CD4-positive, alpha-beta T cell treated with Interleukin-15 for 4 hours (primary cell): ENCODE results near the gene RBFOX1.
"Not testable (repeated sequence)": the region's sequence is repeated elsewhere in the genome, so short reads cannot be mapped to it uniquely, and the experiment has no call there.

Experiments used
- DNase-seq: peaks from one replicate; pipeline ENCODE4 v3.0.0-alpha.2; 2020; ENCODE audit warnings: low spot score

RBFOX1 gene

DNA sequence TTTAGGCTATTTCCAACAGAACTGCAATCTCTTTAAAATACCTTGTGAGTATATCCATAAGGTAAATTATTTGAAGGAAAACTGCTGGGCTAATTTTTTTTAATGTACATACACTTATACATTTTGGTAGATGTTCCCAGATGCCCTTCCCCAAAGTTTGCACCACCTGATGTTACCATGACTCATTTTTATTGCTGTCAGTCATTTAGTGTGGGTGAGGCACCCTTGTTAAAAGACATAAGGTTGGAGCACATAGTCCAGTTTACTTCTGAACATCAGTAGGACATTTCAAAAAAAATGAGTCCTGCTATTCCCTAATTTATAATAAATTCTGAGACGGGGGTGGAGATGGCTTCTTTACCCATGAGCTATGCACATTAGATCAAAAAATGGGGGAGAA lies 138.6 kb downstream of the RBFOX1 start:
- no peak for DNase-seq

DNA sequence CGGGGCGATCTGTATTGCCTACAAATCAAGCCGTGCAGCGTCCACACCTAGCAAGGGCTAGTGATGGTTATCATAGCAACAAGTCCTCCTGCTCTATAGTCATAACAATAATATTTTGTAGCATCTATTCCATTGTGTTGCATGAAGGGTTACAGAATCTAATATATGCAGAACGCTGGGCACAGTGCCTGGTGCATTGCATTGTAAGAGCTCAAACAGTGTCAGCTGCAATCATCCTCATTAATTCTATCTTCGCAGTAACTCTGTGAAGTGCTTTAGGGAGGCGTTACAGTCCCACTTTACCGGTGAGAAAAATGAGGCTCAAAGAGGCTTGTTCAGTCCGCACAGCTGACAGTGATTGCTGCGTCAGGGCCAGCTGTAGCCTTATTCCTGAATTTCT lies 149.4 kb downstream of the RBFOX1 start:
- no peak for DNase-seq

DNA sequence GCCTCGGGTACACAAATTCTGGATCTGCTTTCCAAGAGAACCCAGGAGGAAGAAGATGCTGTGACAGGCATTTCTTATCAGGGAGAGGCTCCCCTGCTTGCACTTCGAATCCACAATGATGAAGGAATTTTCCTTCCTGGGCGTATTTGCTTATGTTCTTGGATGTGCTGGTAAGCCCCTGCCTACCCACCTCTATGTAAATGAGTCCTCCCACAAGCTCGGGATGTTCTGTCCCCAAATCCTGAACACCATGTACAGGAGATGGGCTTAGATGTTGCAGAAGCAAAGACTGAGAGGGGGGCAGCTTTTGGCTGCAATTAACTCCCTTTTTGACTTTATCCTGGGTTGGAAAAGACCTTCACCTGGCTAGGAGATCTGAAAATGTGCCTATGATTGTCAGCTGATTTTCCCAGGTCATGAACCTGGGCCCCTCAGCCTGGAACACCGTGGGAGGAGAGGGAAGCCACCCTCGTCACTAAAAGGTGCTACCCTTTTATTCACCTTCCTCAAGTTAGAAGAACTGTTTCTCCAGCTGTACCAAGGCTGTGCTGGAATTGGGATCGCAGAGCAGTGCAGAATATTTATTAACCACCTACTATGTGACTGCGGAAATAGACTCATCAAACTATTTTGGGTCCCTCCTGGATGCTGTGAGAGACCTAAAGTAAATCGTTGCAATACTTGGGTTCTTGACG lies 150.1 kb downstream of the RBFOX1 start:
- DNase-seq: no peak

DNA sequence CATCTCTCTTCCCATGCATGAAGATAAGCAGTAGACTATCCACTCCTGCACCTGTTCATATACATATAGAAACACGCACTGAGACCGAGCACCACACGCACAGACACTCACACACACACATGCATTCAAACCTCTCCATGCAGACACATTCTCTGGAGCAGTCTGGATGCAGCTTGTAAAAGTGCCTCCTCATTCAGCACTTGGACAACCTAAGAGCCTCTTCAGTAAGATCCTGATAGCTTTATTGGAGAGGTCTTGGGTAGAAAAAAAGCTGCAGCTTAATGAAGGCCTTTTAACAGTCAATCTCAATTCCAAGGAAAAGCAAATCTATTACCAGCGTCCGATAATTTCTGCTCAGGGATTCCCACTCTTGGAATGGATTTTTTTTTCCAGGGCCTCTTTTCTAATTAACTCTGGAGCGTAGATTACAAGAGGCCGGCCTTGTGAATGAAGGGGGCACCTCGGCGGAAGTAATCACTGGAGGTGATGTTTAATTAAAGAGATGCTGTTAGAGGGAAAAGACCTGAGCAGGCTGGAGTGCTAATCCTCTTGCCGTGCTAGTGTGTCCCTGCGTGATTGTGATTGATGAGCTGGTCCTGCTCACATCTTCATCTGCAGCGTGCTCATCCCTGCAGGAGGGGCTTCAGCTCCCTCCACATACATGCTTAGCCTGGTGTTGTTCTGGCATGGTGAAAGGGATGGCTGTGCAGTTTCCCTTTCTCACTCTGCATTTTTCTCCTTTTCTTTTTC lies 155.1 kb downstream of the RBFOX1 start:
- no peak for DNase-seq

DNA sequence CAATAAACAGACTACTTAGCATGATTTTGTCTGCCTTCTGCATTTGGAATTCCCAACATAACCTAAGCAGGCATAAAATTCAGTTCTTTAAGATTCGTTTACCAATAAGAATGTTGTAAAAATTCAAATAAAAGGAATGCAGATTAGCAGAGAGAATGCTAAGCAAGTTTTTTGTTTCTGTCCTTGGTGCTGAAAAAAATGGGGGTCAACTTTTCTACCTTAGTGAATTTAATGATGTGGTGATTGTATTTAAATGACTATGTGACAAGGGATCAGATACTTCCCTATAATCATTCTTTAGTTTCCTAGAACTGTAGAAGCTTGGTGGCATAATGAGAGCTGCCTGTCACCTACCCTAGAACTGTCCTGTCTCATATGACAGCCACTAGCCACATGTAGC lies 159.5 kb downstream of the RBFOX1 start:
- DNase-seq: no peak

DNA sequence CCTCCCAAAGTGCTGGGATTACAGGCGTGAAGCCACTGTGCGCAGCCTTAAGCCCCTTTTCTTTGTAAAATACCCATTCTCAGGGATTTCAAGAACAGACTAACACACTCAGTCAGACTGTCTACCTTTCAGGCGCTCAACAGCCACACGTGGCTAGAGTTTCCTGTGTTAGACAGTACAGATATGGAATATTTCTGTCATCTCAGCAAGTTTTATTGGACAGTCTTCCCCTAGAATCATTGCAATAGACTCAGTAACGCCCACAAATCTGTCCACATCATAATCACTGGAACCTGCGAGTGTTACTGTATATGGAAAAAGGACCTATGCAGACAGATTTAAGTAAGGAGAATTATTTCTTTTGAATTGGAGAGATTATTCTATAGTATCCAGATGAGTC lies 160.5 kb downstream of the RBFOX1 start:
- DNase-seq: no peak

DNA sequence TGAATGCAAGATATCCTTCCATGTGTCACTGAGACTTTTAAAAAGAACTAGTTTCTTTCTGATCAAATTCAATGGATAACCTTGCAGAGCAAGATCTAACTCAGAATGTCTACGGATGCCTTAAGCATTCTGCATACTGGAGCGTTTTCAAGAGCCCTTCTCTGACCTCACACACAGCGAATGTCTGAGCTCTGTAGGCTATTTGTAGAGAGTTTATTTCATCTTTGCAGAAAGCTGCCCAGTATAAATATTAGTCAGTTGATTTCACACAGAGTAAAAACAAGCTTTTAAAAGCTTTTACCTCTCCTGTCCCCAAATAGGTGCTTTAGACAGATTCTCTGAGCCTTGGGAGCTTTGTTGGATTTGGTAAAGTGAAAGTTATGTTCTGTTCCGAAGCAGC lies 165.0 kb downstream of the RBFOX1 start:
- no peak for DNase-seq

DNA sequence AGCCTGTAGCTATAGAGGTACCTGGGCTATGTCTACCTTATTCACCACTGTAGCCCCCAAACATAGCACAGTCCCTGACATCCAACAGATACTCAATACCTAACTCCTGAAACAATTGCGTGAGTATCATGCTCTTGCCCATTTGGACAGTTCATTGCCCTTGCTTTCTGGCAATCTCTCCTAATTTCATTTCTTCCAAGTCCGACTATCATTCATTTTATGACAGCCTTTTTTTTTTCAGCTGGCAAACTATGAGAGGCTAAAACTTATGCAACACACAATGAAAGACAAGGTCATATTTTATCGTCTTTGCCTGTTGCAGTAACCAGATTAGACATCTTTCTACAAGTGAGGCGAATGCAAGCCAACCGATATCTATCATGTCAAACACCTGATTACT lies 169.2 kb downstream of the RBFOX1 start:
- DNase-seq: no peak

DNA sequence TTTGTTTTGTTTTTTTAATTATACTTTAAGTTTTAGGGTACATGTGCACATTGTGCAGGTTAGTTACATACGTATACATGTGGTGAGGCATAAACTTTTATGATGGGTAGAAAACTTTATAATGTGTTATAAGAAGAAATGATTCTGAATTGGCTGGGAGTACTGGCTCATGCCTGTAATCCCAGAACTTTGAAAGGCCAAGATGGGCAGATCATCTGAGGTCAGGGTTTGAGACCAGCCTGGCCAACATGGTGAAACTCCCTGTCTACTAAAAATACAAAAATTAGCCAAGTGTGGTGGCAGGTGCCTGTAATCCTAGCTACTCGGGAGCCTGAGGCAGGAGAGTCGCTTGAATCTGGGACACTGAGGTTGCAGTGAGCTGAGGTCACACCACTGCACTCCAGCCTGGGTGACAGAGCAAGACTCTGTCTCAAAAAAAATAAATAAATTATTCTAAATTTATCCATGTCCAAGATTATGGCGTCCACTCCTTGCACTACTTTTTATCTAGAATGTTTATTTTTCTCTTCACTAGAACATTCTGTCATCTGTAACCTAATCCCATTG lies 170.0 kb downstream of the RBFOX1 start:
- not testable (repeated sequence) for DNase-seq

DNA sequence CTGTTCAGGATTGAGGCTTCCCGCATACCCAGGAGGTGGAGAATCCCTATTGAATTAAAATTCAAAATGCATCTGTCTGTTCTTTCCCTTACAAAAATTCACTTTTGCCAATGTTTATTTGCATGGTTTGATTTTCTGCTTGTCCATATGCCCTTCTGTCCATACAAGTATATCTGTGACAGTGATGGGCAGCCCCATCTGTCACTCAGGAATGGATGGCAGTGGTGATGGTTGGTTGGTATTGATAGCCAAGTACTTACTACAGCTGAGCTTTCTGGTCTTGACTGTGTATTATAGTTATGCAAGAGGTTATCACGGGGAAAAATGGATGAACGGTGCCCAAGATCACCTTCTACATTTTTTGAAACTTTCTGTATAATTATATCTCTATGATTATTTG lies 171.0 kb downstream of the RBFOX1 start:
- DNase-seq: no peak

DNA sequence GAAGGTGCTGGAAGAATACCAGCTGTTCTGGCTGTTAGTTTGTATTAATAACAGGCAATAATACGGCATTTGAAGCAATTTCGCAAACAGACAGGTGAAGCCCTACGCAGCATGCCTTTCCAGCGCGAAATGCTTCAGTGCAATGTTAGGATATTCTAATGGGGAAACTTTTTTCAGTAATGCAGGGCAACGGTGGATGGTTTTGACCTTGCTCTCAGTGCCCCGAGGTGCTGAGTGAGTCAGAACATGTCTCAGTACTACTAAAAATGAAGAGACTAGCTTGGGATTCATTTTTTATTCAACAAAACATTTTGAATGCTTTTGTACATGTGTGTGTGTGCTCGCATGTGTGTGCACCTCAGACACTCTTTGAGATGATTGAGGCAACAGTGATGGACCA lies 172.2 kb downstream of the RBFOX1 start:
- no peak for DNase-seq

DNA sequence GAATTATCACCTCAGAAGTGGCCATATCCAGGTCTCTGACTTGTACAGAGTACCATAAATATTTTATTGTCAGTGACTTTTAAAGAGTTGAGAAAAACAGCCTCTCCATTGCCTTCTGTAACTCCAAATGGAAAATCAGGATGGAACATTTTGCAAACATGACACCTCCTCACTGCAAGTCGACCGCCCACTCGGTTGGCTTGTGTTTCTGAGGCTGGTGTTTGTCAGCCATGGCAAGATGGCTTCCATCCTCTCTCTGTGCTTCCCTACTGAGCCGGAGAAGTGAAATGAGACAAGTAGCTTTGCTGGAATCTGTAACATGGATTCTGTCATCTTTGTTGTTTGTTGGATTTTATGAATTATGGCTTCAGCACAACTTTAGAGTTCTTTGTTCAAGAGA lies 172.8 kb downstream of the RBFOX1 start:
- DNase-seq: no peak

DNA sequence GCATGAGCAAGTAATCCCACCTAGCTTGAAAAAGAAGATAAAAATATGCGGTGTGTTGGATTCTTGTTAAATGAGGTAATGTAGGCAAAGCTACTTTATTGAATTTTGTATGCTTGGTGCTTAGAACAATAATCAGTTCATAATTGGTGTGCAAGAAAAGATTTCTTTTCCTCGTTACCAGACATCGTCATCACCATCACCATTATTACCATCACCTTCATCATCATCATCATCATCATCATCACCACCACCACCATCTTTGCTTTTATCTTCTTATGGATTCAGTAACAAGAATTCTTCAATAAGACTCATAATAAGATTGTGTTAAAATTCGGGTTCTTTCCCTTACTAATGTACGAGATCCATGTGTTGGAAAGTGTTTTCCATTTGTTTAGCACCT lies 173.7 kb downstream of the RBFOX1 start:
- no peak for DNase-seq

DNA sequence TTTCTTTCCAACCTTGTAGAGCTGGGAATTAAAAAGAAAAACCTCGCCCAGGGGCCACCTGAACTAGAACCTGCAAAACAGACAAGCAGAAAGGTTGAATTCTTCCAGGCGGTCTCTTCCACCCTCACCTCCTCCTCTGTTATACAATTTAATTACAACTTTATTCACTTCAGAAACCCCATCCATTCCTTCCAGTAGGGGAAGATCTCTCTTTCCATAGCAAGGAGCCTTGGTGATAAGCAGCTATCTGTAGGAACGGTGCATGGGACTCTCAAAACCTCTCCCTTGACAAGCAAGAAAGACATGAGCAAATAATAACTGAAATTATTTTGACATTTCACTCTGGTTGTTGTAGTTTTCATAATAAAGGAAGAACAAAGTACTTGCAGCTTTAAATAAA lies 176.0 kb downstream of the RBFOX1 start:
- no peak for DNase-seq

DNA sequence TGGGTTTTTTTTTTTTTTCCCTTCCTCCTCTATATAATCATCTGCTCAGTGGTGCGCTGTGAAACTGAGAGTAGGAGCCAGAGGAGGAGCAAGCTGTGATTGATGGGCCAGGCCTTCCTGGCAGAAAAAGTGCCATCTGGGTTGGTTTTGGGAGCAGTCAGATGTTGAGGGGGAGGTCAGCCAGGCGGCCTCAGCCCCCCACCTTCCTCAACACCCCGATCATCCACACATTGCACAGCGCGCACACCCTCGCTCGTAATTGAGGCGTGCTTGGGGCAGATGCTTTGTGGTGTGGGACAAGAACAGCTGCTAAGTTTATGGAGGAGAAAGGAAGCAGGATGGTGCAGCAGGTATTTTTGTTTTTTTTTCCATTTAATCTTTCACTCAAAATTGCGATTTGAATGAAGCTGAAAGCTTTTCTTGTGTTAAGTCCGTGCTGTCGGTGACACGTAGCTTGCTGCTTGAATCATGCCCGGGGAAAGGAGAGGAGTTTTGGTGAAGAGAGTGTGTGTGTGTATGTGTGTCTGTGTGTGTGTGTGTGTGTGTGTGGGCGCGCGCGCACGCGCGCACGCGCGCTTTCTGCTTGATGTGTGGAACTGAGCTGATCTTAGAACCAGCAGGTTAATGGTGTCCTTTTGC lies 177.4 kb downstream of the RBFOX1 start:
- DNase-seq: no peak

DNA sequence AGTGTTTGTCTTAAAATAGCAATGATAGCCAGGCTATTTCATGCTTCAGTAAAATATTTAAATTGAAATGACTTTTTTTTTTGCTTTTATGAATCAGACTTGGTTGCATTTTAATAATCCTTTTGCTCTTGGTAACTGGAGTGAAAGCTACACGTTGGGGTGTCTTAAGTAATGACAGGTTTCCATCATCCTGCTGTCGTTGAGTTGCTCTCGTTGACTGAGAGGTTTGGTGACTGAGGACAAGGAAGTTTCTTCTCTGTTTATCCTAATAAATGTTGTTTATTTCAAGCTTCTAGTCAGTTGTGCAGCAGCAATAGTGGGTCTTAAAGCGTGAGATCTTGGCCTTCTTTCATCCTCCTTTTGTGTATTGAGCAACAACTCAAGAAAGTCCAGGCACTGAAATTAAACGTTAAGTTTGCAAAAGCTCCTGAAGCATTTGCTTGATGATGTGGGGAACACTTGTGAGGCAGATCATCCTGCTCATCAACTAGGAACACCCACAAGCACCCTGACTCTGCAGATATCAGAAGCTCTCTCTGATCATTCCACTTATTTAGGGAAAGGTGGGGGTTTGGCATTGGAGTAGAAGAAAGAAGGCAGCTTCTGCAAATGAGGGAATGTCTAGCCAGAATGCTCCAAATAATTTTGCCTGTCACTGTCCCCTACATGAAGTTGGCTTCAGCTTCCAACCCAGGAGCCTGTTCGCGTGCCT lies 179.1 kb downstream of the RBFOX1 start:
- DNase-seq: no peak

DNA sequence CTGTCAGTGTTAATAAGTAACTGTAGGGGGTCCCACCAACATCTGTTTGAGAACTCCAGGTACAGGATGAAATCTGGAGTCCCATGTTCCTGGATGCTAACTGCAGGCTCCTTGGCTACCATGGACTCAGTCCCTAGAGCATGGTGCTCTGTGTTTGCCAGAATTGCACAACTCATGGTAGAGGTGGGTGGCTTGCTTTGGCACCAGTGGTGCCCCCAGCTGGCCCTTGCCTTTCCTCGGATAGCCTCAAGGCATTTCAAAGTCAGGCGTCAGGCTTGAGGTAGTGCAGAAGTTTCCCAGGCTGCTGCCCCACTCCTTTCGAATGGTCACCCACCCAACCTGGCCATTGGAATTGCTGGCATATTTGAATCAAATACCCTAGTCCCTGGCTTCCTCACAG lies 179.9 kb downstream of the RBFOX1 start:
- DNase-seq: no peak

DNA sequence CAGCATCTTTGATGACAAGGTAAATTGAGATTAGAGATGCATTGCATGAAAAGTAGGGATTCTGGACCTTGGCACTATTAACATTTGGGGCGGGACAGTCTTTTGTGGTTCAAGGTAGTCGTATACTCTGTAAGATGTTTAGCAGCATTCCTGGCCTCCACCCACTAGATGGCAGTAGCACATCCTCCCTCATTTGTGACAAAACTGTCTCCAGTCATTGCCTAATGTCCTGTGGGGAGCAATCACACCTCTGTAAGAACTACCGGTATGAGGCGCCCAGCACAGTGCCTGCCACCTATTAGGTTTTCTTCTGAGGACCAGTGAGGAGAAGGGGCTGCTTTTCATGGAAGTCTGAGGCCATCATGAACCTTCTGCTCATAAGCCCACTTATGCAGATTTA lies 180.8 kb downstream of the RBFOX1 start:
- DNase-seq: no peak

DNA sequence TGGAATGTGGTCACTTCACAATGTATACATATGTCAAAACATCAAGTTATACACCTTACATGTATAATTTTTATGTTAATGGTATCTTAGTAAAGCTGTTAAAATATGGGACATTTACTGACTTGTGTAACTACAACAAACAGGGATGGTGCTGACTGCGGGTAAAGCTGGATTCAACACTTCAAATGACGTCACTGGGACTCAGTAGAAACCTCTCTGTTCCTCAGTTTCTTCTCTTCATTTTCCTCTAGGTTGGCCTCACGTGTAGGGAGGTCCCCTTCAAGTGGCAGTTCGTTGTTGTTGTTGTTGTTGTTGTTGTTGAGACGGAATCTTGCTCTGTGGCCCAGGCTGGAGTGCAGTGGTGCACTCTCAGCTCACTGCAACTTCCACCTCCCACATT lies 182.9 kb downstream of the RBFOX1 start:
- DNase-seq: no peak

DNA sequence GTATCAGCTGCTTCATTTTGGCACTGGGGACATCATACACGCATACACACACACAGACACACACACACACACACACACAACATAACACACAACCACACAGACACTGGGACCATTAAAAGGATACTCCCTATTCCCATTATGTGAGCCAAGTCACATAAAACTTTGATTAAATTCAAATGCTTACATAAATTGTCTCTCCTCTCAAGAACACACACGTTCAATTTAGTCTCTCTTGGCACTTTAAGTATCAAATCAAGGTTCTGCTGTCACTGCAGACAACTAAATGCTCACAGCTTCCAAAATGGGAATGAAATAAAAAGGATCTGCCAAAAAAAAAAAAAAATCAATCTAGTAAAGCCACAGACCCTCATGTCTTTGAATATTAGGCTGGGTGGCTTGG lies 184.9 kb downstream of the RBFOX1 start:
- no peak for DNase-seq

DNA sequence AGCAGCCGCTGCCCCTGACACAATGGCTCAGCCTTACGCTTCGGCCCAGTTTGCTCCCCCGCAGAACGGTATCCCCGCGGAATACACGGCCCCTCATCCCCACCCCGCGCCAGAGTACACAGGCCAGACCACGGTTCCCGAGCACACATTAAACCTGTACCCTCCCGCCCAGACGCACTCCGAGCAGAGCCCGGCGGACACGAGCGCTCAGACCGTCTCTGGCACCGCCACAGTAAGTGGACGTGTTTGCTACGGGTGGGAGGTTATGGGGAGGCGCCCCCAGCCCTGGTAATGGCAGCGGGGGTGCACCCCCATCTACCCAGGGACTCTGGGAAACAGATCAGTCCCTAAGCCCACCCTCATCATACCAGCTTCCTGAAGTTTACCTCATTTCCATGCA lies 185.5 kb downstream of the RBFOX1 start:
- DNase-seq: no peak

DNA sequence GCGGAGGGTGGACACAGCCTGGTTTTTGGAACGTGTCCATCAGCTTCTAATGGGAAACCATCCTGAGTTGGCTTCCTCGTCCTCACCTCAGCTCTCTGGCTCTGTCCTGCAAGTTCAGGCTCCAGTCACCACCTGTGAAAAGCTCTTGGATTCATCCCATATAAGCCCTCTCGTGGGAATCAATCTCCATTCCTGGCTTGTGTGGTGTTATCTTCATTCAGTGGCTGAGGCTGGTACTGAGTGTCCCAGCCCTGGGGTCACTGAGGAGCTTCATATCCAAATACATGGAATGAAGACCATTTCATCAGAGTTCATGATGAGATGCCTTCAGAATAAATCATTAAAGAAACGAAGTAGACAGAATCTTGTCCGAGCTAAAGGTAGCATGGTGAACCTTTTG lies 189.2 kb downstream of the RBFOX1 start:
- DNase-seq: no peak

DNA sequence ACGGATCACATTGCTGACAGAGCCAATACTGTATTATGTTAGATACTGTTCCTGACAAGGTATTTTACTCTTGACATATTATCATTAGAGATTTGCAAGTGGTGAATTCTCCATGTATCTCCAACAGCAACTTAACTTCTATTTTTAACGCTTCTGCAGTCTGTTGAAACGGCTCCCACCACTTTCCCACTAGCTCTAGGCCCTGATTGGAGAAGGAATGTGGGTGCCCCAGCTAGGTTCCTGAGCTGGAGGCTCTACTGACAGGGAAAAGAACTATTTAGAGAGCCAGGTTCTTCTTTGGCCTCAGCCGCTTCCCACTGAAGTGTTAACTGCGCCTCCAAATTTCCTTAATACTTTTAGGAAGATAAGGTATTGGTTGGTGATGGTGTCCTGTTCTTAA lies 191.8 kb downstream of the RBFOX1 start:
- DNase-seq: no peak
